Activated CD8-positive, alpha-beta memory T cell treated with anti-CD3 and anti-CD28 coated beads, Interleukin-2, amount 50 U/mL, for 24 hours (primary cell): Measurements from ENCODE around the gene VPS35L.
"Not testable (repeated sequence)": the region's sequence is repeated elsewhere in the genome, so short reads cannot be mapped to it uniquely, and the experiment has no call there.

ENCODE experiments used
- DNase-seq: peaks from one replicate; pipeline ENCODE4 v3.0.0-alpha.2; 2020; ENCODE audit errors: extremely low read depth

VPS35L gene

GRCh38 chr16:19540241-19540970 is 15.1 kb upstream of the VPS35L start:
- DNase-seq, result no peak

- DNase-seq, result no peak
Observed at GRCh38 chr16:19542138-19542821, 13.2 kb upstream of the VPS35L start.

DNA sequence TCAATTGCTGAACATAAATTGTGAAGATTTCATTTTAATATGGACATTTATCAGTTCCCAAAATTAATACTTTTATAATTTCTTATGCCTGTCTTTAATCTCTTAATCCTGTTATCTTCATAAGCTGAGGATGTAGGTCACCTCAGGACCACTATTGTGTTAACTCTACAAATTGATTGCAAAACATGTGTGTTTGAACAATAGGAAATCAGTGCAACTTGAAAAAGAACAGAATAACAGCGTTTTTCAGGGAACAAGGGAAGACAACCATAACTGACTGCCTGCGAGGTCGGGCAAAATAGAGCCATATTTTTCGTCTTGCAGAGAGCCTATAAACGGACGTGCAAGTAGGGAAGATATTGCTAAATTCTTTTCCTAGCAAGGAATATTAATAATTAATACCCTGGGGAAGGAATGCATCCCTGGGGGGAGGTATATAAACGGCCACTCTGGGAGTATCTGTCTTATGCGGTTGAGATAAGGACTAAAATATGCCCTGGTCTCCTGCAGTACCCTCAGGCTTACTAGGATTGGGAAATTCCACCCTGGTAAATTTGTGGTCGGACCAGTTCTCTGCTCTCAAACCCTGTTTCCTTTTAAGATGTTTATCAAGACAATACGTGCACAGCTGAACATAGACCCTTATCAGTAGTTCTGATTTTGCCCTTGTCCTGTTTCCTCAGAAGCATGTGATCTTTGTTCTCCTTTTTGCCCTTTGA is 12.1 kb upstream of the VPS35L start:
- DNase-seq, result not testable (repeated sequence)

GRCh38 chr16:19548144-19548543 is 7.4 kb upstream of the VPS35L start:
- no peak for DNase-seq

DNA sequence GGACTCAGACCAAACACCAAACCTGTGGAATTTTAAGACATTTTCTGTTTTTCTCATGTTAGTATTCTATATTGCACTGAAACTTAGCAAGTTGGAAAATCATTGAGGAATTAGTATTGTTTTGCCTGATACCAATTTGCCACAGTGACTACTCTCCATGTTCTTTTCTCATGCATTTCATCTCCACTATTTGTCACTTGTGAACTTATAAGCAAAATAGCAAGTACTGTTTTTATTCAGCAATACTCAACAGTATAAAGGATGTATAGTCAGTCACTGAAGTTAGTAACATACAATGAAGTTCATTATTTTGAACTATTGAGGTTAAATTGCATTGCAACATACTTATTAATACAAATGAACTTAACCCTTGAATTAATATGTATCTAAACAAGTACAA is 5.8 kb upstream of the VPS35L start:
- DNase-seq, result no peak

- no peak for DNase-seq
Observed at GRCh38 chr16:19555938-19556771, 652 bp downstream of the VPS35L start.

DNA sequence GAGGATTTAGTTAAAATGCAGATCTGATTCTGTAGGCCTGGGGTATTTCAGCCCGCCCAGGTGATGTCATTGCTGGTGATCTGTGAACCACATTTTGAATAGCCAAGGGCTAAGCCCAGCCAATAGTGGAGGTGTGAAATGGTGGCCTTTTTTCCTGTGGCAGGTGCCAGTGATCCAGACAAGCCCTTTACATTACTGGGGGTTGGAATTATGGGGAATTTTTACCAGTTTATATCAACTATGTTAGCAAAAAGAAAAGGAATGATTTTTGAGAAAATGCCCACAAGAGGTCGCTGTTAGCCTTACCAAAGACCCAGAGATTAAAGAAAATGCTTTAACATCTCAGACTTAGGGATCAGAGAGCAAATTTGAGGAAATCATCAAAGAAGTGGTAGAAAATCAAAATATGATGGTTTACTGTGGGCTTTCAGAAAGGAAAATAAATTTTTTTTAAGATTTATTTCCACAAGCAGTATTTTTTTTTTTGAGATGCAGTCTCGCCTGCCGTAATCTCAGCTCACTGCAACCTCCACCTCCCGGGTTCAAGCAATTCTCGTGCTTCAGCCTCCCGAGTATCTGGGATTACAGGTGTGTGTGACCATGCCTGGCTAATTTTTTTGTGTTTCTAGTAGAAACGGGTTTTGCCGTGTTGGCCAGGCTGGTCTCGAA is 3.9 kb downstream of the VPS35L start:
- DNase-seq, result no peak

- no peak for DNase-seq
Observed at GRCh38 chr16:19560078-19560477, 4.6 kb downstream of the VPS35L start.

GRCh38 chr16:19563377-19563776 is 7.9 kb downstream of the VPS35L start:
- no peak for DNase-seq

DNA sequence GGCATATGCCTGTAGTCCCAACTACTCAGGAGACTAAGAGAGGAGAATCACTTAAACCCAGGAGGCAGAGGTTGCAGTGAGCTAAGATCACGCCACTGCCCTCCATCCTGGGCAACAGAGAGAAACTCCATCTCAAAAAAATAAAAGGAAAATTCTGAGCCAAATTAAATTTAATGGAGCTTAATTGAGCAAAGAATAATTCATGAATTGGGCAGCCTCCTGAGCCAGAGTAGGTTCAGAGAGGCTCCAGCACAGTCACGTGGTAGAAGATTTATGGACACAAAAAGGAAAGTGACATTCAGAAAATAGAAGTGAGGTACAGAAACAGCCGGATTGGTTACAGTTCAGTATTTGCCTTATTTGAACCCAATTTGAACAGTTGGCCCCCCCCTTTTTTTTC is 10.9 kb downstream of the VPS35L start:
- no peak for DNase-seq

GRCh38 chr16:19567560-19567959 is 12.1 kb downstream of the VPS35L start:
- no peak for DNase-seq

GRCh38 chr16:19573997-19574396 is 18.5 kb downstream of the VPS35L start:
- no peak for DNase-seq

DNA sequence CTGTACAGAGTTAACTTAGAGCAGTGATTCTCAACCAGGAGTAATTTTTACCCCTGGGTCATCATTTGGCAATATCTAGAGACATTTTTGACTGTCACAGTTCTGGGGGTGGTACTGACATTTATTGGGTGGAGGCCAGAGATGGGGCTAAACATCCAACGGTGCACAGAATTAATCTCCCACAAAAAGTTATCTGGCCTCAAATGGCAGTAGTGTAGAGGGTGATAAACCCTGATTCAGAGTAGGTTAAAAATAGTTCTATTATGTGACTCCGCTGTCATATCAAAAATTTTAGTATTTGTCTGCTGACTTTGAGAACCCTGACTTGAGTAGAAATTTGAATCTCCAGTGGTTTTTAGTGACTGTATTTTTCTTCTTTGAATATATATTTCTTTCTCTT is 19.1 kb downstream of the VPS35L start:
- no peak for DNase-seq

DNA sequence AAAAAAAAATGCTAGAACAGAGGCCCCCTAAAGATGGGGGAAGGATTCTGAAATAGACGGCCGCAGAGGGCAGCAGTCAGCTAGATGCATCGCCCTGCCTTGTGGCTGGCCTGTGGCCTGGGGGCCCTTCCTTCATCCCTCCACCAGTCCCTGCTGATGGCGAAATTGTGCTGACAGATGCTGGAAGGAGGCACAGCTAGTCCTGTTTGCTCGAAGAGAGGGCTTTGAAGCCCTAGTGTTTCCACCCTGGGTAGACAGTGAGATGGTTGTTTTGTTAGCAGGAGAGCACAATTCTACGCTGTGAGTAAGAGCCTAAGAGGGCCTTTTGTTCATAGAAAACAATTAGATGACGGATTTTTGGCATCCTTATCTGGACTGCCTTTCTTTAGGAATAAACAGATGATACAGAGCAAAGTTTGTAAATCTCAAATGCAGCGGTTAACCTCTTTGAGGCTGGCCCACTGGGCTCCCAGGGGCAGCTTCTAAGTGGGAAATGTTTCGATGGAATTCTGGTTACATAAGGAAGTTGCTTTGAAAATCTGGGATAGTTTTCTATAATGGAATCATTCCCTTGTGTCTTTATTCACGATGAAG is 23.0 kb downstream of the VPS35L start:
- no peak for DNase-seq

DNA sequence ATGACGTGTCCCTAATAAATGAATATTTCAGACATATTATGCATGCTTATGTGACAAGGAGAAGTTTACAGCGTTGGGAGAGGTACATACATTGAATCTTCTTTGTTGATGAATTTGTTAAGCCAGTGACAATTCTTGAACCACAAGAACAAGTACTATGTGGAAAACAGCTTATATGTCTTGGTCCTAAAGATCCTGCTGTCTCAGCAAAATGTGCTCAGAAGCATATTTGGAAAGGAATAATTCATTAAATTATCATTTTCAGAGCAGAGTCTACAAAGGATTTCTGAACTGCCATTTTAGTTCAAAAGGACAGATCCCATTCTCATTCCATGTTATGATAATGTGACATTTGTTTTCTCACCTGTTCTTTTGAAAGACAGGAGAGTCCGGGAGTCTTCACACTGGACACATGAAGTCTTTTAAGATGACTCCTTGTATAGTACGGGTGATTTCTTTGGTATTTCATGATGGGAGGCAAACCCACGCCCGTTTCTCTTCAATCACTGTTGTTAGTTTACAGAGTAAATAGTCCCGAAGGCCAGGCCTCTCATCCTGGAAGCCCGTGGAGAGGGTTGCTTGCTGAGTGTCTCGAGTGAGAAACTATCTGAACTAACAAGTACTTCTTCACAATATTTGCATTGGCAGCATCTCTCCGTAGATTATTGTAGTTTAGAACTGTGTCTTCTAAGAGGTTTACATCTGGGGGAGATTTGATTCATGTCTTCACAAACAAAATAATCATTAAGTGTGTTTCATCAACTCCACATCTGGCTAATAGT is 26.7 kb downstream of the VPS35L start:
- no peak for DNase-seq

DNA sequence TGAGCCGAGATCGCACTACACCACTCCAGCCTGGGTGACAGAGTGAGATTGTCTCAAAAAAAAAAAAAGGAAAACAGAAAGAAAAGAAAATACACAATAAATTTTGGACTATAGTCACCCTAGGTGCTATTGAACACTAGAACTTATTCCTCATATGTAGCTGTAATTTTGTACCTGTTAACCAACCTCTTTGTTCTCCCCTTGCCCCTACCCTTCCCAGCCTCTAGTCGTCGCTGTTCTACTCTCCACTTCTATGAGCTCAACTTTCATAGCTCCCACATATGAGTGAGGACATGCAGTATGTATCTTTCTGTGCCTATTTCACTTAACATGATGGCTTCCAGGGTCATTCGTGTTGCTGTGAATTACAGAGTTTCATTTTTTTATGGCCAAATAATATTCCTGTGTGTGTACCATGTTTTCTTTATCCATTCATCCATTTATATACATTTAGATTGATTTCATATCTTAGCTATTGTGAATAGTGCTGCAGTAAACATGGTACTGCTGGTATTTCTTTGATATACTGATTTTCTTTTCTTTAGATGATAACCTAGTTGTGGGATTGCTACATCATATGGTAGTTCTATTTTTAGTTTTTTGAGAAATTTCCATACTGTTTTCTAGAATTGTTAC is 28.3 kb downstream of the VPS35L start:
- no peak for DNase-seq

GRCh38 chr16:19588661-19589060 is 33.2 kb downstream of the VPS35L start:
- DNase-seq, result no peak

- DNase-seq, result no peak
Observed at GRCh38 chr16:19589106-19589505, 33.6 kb downstream of the VPS35L start.

- DNase-seq, result no peak
Observed at GRCh38 chr16:19589771-19590302, 34.3 kb downstream of the VPS35L start.
